GM23248 (cell line): Measurements from ENCODE around the gene NPIPA5.
"Not testable (repeated sequence)": the region's sequence is repeated elsewhere in the genome, so short reads cannot be mapped to it uniquely, and the experiment has no call there.

Experiments used
- EZH2 ChIP-seq: fragments of 200-600 bp; sonication (generic); IDR thresholded peaks from 2 replicates; pipeline ENCODE4 v1.6.1; 2018; ENCODE audit warnings: antibody characterized with exemption, mild to moderate bottlenecking; ENCODE audit not compliant: insufficient read depth, poor library complexity, severe bottlenecking
- EZH2phosphoT487 ChIP-seq: fragments of 200-600 bp; sonication (generic); IDR thresholded peaks from 2 replicates; pipeline ENCODE4 v1.6.1; 2018; ENCODE audit warnings: antibody characterized with exemption, moderate library complexity, mild to moderate bottlenecking, low read depth; ENCODE audit not compliant: insufficient read depth

DNA sequence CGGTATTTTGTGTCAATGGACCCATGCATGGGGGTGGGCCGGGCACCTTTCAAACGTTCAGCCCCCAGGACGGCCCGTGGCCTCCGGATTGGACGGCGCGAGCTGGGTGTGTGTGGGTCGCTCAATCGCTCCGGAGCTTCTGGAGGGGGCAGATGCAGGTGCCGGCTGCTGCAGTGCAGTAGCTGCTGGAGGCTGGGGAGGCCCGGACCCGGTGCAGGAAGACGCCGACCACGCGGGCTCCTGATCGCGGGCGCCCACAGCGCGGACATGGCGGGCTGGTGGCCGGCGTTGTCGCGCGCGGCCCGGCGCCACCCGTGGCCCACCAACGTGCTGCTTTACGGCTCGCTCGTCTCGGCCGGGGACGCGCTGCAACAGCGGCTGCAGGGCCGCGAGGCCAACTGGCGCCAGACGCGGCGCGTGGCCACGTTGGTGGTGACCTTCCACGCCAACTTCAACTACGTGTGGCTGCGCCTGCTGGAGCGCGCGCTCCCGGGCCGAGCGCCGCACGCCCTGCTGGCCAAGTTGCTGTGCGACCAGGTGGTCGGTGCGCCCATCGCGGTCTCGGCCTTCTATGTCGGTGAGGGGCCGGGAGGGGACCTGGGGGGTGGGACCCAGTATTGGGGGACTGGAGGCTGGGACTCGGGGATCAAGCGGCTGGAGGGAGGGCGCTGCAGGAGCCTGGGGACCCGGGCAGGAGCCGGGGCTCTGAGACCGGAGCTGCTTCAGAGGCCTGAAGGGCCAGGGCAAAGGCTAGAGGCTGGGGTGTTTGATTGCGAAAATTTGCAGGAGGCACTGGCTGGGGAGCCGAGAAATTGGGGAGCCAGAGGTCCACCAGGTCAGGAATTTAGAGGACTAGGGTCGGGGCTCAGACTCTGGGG lies 17.8 kb upstream of the NPIPA5 start, which contains the start of gene MPV17L:
- not testable (repeated sequence) for TF ChIP-seq EZH2phosphoT487, EZH2
